CD4-positive, alpha-beta T cell treated with Interleukin-15 for 4 hours (primary cell): ENCODE measurements around the gene BCAR3.

Source experiments
- DNase-seq: peaks from one replicate; pipeline ENCODE4 v3.0.0-alpha.2; 2020; ENCODE audit warnings: low spot score

Gene BCAR3

DNA sequence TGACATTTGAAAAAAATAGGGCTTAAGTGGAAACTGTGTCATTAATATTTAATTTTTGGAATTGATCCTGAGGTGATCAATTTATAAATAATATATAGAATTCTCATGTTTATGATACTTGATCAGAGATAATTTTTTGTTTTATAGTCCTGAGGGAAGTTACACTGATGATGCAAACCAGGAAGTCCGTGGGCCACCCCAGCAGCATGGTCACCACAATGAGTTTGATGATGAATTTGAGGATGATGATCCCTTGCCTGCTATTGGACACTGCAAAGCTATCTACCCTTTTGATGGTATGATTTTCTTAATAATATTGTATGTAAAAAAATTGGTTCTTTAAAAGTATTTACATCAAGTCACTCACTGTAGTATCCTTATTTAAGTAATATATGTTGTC is 132.5 kb downstream of the BCAR3 start:
- no peak for DNase-seq

DNA sequence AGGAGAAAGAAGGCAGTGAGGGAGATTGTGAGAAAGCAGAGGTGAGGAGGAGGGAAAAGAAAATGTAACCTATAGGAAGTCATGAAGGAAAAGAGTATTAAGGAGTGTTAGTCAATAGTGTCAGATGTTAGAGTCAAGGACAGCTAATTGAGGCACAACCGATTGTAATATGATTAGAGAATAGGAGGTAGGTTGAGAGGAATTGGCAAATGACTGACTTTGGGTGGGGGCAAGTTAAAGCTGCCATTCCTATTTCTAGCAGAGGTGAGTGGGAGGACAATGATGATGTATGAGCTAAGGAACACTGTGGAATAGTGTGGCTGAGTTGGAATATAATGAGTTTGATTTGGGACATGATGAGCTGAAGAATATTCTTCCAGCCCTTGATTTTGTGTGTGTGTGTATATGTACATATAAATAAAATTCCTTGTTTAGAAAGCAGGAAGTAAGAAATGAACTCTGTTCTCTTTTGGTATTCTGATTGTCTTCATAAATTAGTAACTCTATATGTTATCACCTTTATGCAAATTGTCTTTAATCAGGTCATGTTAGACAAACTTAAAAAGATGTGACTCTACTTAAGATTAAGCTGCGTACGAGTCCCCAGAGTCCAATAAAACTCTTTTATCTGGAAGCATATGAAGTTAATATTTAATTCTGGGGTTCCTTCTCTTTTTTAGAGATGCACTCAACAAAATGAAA is 135.3 kb downstream of the BCAR3 start:
- DNase-seq: no peak

DNA sequence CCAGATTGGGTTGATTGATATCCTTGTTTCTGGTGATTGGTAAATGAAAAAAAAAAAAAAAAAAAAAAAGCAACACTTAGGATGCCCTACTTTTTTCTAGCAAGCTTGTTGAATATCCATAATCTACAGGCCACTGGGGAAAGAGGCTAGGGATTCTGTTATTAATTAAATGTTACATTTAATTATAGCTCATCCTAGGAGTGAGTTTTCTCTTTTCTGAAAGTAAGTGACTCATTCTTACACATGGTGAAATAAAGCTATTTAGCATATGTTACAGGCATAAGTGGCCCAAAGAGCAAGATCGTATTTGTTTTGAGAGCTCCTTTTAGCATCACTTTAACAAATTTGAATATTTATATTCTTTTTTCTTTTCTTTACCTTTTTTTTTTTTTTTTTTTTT is 139.2 kb downstream of the BCAR3 start:
- DNase-seq: no peak

DNA sequence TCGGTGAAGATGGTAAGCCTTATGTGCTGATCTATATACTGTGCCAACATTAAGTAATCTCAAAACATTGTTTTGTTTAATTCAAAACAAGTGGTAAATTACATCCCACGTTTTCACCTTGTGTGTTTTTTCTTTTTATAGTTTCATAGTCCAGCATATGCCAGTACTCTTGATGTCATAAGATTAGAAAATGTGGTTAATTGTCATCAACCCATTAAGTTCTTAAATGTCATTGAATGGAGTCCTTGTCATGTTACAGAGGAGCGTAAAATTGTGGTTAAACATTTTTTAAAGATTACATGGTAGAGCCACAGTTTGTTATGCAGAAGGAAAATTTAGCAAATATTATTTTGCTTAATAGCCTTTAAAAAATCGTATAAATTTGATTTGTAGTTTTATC is 140.6 kb downstream of the BCAR3 start:
- DNase-seq: no peak

DNA sequence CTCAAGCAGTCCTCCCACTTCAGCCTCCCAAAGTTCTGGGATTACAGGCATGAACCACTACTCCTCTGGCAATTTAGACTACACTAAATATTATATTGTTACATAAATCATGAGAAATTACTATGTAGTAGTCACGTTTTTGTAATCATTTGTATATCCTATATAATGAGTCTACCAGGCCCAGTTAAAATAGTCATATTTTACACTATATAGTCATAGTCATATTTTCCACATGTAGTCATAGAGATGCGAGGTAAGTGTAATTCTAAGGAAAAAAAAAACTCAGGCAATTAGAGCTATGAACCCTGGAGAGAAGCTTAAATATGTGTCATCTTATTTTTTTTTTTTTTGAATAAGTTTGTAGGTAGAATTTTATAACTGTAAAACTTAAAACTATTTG is 143.7 kb downstream of the BCAR3 start:
- DNase-seq: no peak

DNA sequence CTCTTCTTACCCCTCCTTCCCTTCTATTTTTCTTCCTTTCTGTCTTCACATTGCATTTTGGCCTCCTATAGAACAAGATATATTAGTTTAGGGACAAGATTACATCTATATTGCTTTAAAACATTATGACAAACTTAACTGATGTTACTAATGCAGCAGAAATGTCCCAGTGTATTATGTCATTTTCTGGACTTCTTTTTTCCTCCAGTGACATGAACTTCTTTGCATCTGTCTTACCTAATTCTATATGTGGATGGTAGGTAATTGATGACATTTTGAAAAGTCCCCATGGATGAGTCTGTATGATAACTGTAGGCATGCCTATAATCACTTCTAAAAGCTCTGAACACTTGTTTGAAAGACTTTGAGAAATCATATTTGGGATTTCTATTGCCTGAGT is 144.2 kb downstream of the BCAR3 start:
- DNase-seq: no peak

DNA sequence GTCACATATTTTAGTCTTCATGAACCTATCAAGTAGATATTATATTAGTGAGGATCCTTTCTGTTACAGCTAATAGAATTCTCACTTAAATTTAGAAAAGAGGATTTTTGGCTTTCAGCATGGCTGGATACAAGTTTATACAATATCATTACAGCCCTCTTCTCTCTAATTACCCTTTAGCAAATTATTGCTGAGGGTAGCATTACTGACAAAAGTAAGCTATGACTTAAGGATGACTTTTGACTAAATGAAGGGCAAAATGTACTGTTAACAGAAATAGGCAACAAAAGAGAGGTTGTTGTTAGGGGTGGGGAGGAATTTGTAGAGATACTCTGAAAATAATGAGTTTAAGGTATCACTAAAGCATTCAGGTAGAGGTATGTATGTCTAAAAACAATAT is 148.0 kb downstream of the BCAR3 start:
- DNase-seq: no peak

DNA sequence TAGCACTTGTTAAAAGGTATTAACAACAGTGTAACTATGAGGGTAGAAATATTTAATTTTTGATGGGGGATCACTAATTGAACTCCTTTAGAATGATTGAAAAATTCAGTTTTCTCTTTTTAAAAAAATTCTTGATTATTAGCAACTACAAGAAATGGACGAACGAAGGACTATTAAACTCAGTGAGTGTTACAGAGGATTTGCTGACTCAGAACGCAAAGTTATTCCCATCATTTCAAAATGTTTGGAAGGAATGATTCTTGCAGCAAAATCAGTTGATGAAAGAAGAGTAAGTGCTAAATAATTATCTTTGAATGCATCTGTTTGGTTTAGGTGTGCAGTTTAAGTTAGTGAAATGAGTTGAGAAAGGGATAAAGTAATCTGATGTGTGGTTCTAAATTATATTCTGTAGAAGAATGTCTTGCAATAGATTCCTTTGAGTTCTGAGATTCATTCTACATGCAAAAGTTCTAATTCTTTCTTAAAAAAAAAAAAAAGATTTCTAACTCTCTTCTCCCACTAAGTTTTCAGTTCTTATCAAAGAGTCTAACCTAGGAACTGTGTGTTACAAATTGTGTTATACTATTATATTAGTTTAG is 148.8 kb downstream of the BCAR3 start:
- DNase-seq: no peak

DNA sequence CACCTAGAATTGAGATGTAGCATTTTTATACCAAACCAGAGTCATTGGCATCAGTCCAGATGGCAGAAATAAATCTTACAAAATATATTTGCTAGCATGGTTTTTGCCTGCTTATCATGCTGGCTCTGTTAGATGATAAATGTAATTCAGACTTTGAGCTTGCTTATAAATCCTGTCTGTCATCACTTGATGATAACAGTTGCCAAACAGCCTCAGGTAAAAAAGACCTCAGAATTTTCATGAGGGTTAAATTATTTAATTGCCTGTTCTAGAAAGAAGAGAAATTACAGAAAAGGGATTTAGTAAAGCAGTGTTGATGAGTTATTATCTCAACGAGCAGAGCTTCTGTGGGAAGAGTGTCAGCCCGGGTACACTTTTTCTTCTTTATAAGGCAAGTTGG is 150.4 kb downstream of the BCAR3 start:
- DNase-seq: no peak

DNA sequence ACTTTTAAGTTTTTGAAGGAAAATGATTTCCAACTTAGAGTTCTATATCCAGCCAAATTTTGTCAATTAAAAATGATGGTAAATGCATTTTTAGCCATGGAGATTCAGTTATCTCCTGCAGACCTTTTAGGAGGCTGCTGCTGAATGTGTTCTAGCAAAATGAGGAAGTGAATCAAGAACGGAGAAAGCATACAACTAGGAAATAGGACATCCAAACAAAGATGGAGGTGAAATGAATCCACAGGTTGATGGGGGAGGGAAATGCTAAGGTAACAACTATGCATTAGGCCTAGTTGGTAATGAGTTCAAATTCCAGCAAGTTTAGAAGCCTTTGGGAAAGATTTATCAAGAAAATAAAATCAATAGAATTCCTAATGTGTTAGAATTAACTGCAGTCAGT is 153.2 kb downstream of the BCAR3 start:
- no peak for DNase-seq

DNA sequence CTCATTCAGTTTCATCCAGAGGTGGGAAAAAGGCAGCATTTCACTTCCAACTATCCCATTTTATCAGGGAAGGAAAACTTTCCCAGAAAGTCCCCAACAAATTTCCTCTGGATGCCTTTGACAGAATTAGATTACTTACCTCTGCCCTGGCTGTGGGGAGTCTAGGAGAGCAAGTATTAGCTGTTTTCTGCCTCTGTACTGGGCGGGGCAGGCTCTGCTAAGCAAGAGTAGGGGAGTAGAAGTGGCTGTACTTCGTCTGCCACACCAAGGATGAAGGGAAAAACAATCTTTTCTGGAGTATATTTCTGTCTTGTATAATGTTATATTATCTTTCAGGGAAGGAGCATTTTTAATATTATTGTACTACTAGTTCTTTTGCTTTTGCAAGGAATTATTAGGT is 155.2 kb downstream of the BCAR3 start:
- no peak for DNase-seq

DNA sequence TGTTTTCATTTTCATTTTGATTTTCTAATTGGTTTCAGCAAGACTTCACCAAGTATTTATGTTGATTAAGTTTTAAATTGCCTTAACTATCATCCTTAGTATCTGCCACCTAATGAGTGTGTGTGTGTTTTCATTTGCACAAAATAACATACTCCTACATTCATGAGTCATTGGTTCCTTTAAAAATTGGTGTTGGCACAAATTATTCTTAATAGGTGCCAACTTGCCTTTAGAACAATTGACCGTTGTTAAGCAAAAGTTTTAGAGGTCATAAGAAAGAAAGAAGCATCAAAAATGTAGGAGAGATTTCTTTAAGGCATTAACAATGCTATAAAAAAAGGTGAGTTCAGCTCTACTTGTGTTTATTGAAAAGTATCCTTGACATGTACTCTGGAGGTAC is 156.2 kb downstream of the BCAR3 start:
- DNase-seq: no peak

DNA sequence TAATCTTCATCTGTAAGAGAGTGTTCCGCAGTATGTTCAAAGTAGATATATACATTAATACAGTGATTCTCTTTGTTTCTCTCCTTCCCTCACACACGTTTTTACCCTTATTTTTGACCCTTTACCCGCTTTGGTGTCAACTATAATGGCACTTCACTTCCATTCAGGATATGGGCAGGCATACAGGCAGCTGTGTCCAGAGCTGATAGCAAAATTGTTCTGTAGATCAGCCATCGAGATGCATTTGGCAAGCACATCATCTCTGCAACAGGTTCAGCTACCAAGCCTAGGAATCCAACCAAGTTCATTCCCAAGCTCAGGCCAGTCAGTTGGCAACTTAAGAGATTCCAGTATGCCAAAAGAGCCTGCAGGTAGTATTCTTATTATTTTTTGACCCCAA is 158.9 kb downstream of the BCAR3 start:
- DNase-seq: no peak

DNA sequence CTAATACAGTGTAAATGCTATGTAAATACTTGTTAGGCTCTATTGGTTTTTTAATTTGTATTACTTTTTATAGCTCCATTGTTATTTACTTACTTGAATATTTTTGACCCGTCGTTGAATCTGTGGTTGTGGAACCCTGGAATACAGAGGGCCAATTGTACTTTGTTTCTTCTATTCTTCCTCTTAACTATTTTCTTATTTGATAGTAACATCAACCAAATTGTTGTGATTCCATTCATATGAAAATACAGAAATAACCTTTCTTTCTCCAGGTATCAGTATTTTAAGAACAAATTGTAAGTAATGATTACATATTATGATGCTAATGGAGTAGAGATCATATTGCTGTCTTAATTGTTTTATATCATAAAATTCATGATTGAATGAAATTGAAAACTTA is 160.0 kb downstream of the BCAR3 start:
- DNase-seq: no peak

DNA sequence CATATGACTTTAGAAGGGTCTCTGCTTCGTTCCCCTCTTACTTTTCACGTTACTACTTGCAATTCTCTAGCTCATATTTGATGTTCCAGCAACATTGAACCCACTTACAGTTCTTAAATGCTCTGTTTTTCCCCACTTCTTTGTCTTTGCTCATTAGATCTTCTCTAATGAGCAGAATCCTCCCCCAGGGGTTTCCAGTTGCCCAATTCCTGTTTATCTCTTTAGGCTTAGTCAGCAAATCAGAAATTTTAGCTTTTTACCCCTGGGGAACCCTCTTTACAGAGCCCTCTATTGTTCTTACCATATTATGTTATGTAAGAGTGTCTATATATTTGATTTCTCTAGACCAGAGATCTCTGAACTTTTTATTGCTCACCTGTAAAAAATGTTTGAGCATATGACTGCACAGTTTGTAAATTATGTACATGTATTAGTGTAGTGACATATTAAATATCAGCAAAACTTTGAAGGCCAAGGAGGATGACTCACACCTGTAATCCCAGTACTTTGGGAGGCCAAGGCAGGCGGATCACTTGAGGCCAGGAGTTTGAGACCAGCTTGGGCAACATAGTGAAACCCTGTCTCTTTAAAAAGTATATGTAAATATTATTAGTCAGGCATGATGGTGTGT is 162.3 kb downstream of the BCAR3 start:
- no peak for DNase-seq

DNA sequence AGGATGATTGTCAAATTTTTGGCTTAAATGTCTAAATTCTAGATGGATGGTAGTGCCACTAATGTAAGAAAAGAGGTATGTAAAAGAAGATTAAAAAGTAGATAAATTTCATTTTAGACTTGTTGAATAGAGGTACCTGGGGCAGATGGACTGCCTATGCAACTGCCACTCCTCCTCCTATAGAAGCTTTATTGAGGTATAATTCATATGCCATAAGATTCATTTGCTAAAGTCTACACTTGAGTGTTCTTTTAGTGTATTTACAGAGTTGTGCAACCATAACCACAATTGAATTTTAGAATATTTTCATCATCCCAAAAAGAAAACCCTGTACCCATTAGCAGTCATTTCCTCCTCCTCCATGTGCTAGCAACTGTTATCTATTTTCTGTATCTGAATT is 163.1 kb downstream of the BCAR3 start:
- DNase-seq: no peak

DNA sequence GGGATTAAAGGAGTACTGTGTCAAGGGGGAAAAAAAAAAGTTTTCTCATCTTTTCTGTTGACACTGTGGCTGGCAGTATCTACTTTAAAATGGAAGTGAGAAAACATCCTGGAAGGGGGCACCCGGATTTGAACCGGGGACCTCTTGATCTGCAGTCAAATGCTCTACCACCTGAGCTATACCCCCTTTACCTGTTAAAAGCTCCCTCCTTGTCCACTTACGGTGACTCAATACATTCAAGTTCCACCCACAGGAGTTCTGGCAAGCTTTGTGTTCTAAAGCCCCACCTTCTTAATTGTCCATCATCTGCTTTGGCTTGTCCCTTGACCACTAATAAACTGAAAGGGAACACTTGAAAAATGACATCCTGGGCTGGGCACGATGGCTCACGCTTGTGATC is 165.5 kb downstream of the BCAR3 start:
- DNase-seq: no peak
